Activated CD4-positive, alpha-beta T cell treated with anti-CD3 and anti-CD28 coated beads, Interleukin-2, amount 50 U/mL, for 4 hours (primary cell): ENCODE results near the gene TEKT3.

Source experiments
- DNase-seq, 2 experiments: peaks; one replicate each; pipeline ENCODE4 v3.0.0-alpha.2; 2020

The TEKT3 gene

GRCh38 chr17:15263206-15263579 lies 78.2 kb downstream of the TEKT3 start:
- no peak for DNase-seq

GRCh38 chr17:15262291-15263205 lies 78.8 kb downstream of the TEKT3 start:
- DNase-seq: no peak

- DNase-seq: no peak
Measured at GRCh38 chr17:15261802-15262290, 79.6 kb downstream of the TEKT3 start.

DNA sequence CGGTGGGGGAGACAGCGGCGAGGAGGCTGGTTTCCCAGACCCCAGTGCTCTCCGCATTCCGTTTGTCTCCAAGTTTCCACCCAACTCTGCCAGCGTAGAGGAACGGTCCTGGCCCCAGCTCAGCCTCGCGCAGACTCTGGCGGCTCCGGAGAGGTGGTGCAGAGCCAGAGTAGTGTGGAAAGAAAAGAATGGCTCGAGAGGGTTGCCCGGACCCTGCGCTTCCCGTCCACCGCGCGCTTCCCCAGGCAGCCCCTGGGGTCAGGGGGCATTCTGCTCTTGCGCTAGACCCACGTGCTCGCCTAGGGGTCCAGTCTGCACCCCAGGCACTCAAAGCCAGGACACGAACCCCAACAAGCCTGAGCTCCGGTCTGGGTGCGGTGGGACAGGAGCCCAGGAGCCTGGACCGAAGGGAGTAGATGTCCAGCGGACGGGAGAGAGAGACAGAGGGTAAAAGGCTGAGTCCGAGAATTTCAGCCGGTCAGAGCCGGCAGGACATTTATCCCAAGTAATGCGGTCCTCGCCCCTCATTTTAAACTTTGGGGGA lies 80.1 kb downstream of the TEKT3 start:
- no peak for DNase-seq

DNA sequence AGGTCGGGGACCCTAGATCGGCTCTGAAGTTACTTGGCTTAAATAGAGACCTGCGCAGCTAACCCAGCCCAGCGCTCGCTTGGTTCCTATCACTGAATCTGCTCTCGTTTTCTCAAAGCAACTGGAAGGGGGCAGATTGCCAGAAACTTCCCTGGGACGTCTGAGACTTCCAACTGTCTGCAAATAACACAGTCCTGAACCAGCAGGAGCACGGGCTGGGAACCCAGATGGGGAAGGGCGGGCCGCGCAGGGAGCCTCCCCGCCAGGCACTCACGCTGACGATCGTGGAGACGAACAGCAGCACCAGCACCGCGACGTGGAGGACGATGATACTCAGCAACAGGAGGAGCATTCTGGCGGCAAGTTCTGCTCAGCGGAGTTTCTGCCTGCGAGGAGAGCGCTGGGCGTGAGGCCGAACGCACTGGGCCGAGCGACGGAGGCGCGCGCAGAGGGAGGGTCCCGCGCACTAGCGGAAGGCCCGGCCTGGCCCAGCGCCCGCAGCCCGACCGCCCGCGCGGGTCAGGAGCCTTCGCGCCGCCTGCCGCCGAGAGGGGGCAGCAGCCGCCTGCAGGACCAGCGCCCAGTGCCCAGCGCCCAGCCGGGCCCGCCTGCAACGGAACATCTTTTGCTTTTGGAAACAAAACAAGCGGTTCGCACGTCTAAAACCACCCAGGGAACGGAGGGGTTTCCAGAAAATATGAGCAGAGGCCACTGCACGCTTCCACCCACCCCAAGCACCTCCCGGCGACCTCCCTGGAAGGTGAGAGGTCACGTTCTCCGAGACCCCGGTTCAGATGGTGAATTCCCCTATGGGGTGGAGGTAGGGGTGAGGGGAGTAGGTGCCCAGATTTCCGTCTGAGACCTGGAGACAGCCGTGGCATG lies 80.8 kb downstream of the TEKT3 start:
- peak; percentile 4 to 5 for DNase-seq

GRCh38 chr17:15257796-15258512 lies 83.4 kb downstream of the TEKT3 start:
- no peak for DNase-seq

- DNase-seq: peak; percentile 18 to 23
Measured at GRCh38 chr17:15257258-15257788, 84.1 kb downstream of the TEKT3 start.

DNA sequence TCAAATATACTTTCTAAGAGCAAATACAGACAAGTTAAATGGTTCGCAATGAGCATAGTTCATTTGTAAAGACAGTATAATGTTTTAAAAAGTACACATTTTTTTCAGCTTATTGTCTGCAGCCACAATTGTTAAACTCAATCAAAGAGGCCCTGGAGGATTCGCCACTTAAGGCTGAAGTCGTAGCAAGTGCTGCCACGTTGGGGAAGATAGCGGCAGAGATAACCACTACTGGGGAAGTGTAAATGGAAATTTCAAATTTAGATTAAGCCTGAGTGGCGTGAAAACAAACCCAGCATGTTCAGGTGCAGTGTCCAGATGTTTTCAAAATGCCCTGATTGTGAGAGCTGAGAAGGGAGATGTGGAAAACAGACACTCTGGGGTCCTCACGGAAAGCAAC lies 84.7 kb downstream of the TEKT3 start:
- no peak for DNase-seq

- no peak for DNase-seq
Measured at GRCh38 chr17:15255713-15256454, 85.5 kb downstream of the TEKT3 start.
